Loucy (cell line): ENCODE measurements around the gene AGBL4.

Source experiments
- H2AFZ ChIP-seq: fragments of 200-600 bp; sonication (generic); 2 replicates; pipeline ENCODE4 v1.6.0; 2016; ENCODE audit warnings: antibody characterized with exemption, mild to moderate bottlenecking, low read length, moderate library complexity
- H3F3A ChIP-seq: fragments of 200-600 bp; 2 replicates; pipeline ENCODE4 v1.6.0; 2016; ENCODE audit warnings: antibody characterized with exemption, low read depth, mild to moderate bottlenecking
- H3K27me3 ChIP-seq: fragments of 200-600 bp; sonication (generic); 2 replicates; pipeline ENCODE4 v1.6.1; 2014; ENCODE audit warnings: low read length, mild to moderate bottlenecking; ENCODE audit not compliant: insufficient read depth, poor library complexity, severe bottlenecking
- H3K36me3 ChIP-seq: fragments of 200-600 bp; sonication (generic); 2 replicates; pipeline ENCODE4 v1.6.1; 2016; ENCODE audit warnings: low read length; ENCODE audit not compliant: insufficient read depth
- H3K4me1 ChIP-seq: fragments of 200-600 bp; sonication (generic); 2 replicates; pipeline ENCODE4 v1.5.1; 2014; ENCODE audit warnings: low read length, mild to moderate bottlenecking; ENCODE audit not compliant: insufficient read depth, poor library complexity, severe bottlenecking
- H3K4me2 ChIP-seq: fragments of 200-600 bp; sonication (generic); 2 replicates; pipeline ENCODE4 v1.6.0; 2014; ENCODE audit warnings: antibody characterized with exemption, low read length, low read depth, mild to moderate bottlenecking; ENCODE audit not compliant: poor library complexity, severe bottlenecking
- H3K4me3 ChIP-seq: fragments of 200-600 bp; sonication (generic); 2 replicates; pipeline ENCODE4 v1.5.1; 2014; ENCODE audit warnings: low read length, mild to moderate bottlenecking, mixed read lengths; ENCODE audit not compliant: poor library complexity, severe bottlenecking
- H3K79me2 ChIP-seq: fragments of 200-600 bp; sonication (generic); 2 replicates; pipeline ENCODE4 v1.6.1; 2014; ENCODE audit warnings: low read length; ENCODE audit not compliant: insufficient read depth
- H3K9ac ChIP-seq: fragments of 200-600 bp; sonication (generic); 2 replicates; pipeline ENCODE4 v1.6.0; 2014; ENCODE audit warnings: mild to moderate bottlenecking, low read depth, low read length, moderate library complexity; ENCODE audit not compliant: poor library complexity, severe bottlenecking
- H3K9me2 ChIP-seq: fragments of 200-600 bp; sonication (generic); replicated peaks from 2 replicates; pipeline ENCODE4 v1.6.1; 2016; ENCODE audit warnings: low read depth, low read length, mixed read lengths
- H3K9me3 ChIP-seq: fragments of 200-600 bp; sonication (generic); 2 replicates; pipeline ENCODE4 v1.6.1; 2014; ENCODE audit warnings: mild to moderate bottlenecking, antibody characterized with exemption, low read length, low read depth; ENCODE audit not compliant: insufficient read depth
- H4K20me1 ChIP-seq: fragments of 200-600 bp; sonication (generic); 2 replicates; pipeline ENCODE4 v1.6.0; 2014; ENCODE audit warnings: antibody characterized with exemption, low read length, mild to moderate bottlenecking; ENCODE audit not compliant: insufficient read depth, poor library complexity, severe bottlenecking
- CTCF ChIP-seq: fragments of 200-600 bp; sonication (generic); conservative IDR thresholded peaks from 2 replicates; pipeline ENCODE4 v1.5.1; 2014; ENCODE audit warnings: mild to moderate bottlenecking, antibody characterized with exemption, low read length
- EZH2phosphoT487 ChIP-seq: fragments of 200-600 bp; IDR thresholded peaks from 2 replicates; pipeline ENCODE4 v1.6.1; 2018; ENCODE audit warnings: antibody characterized with exemption, mild to moderate bottlenecking, moderate library complexity, borderline replicate concordance

AGBL4 gene

GRCh38 chr1:48943393-48943792 is 1080.4 kb downstream of the AGBL4 start:
- H4K20me1 ChIP-seq = no peaks in the 10 kb centered on the region
- H3K4me3 ChIP-seq = no peak overlapping the region
- H2AFZ ChIP-seq = no peak overlapping the region
- TF ChIP-seq EZH2phosphoT487 (no peak), CTCF (no peak)
- H3K9me3 ChIP-seq = no peaks in the 10 kb centered on the region
- H3K9ac ChIP-seq = no peak overlapping the region
- no peaks in the 10 kb centered on the region for H3K9me2 ChIP-seq
- no peak overlapping the region for H3K4me2 ChIP-seq
- no peaks in the 10 kb centered on the region for H3K79me2 ChIP-seq
- no peaks in the 10 kb centered on the region for H3K36me3 ChIP-seq
- no peaks in the 10 kb centered on the region for H3K27me3 ChIP-seq
- no peaks in the 10 kb centered on the region for H3K4me1 ChIP-seq
- H3F3A ChIP-seq = no peaks in the 10 kb centered on the region

GRCh38 chr1:48940962-48941732 is 1082.6 kb downstream of the AGBL4 start:
- TF ChIP-seq EZH2phosphoT487 (no peak), CTCF (no peak)
- Histone ChIP-seq H3K4me3 (no peak overlapping the region), H3K4me2 (no peak overlapping the region), H3K9me3 (no peaks in the 10 kb centered on the region), H3K9ac (no peak overlapping the region), H2AFZ (no peak overlapping the region), H3F3A (no peaks in the 10 kb centered on the region), H3K27me3 (no peaks in the 10 kb centered on the region), H4K20me1 (no peaks in the 10 kb centered on the region), H3K9me2 (no peaks in the 10 kb centered on the region), H3K36me3 (no peaks in the 10 kb centered on the region), H3K4me1 (no peaks in the 10 kb centered on the region), H3K79me2 (no peaks in the 10 kb centered on the region)

- Histone ChIP-seq H4K20me1 (no peaks in the 10 kb centered on the region), H3K4me3 (no peak overlapping the region), H3K79me2 (no peaks in the 10 kb centered on the region), H3K9me3 (no peaks in the 10 kb centered on the region), H3K27me3 (no peaks in the 10 kb centered on the region), H2AFZ (no peak overlapping the region), H3K9ac (no peak overlapping the region), H3K9me2 (no peaks in the 10 kb centered on the region), H3F3A (no peaks in the 10 kb centered on the region), H3K36me3 (no peaks in the 10 kb centered on the region), H3K4me2 (no peak overlapping the region), H3K4me1 (no peaks in the 10 kb centered on the region)
- no peak for TF ChIP-seq EZH2phosphoT487
- TF ChIP-seq CTCF = no peak
Measured at GRCh38 chr1:48940354-48940753, 1083.4 kb downstream of the AGBL4 start.
